ENCODE results near the gene BDKRB2.

Gene BDKRB2

DNA sequence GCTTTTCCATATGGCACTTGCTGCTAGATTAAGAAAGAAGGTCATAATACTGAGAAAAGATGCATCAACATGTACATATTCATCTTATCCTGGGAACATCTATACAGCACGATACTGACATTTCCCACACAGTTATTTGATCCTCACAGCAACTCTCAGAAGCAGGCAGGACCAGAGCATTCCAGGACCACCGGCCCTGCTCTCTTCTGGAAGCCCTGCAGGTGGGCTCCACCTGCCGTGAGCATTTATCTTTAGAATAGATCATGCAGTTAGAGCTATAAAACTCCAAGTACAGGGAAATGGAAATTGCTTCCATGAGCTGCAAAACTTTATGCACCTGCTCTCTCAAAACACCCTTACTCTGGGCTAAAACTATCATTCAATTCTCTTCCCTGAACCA, 45.8 kb downstream of the BDKRB2 start:
- H3K4me3 ChIP-seq (ENCODE audit: low read depth, low read length): no peak overlapping the region
- no peak for DNase-seq (ENCODE audit: low read depth)
- TF ChIP-seq, protein P1, sequence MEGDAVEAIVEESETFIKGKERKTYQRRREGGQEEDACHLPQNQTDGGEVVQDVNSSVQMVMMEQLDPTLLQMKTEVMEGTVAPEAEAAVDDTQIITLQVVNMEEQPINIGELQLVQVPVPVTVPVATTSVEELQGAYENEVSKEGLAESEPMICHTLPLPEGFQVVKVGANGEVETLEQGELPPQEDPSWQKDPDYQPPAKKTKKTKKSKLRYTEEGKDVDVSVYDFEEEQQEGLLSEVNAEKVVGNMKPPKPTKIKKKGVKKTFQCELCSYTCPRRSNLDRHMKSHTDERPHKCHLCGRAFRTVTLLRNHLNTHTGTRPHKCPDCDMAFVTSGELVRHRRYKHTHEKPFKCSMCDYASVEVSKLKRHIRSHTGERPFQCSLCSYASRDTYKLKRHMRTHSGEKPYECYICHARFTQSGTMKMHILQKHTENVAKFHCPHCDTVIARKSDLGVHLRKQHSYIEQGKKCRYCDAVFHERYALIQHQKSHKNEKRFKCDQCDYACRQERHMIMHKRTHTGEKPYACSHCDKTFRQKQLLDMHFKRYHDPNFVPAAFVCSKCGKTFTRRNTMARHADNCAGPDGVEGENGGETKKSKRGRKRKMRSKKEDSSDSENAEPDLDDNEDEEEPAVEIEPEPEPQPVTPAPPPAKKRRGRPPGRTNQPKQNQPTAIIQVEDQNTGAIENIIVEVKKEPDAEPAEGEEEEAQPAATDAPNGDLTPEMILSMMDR (IDR thresholded peaks at IDR 0.05; ENCODE audit: insufficient read depth, low read depth, low read length, missing control alignments): no peak

DNA sequence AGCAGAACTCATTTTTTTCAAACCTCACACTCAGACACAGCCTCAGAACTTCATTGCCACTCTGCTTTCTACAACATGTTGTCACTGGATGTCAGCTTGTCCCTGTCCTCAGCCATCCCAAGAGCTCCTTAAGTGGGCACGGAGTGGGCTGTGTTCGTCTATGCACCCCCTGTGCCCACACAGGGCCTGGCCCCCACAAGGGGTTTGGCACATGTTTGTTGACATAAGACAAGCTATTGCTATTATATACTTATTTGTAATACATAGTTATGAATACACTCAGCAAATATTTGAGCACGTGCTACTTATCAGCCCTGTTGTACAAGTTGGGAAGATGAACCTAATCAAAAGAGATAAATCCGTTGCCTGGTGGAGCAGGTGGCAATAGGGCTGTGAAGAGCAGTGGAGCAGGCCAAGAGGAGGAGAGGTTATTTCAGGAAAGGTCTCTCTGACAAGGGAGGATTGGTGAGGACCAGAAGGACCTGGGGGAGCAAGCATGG, 47.1 kb downstream of the BDKRB2 start:
- no peak for DNase-seq (ENCODE audit: low read depth)
- TF ChIP-seq, protein P1 (IDR thresholded peaks at IDR 0.05; ENCODE audit: insufficient read depth, low read depth, low read length, missing control alignments): no peak
- H3K4me3 ChIP-seq (ENCODE audit: low read depth, low read length): no peak overlapping the region

DNA sequence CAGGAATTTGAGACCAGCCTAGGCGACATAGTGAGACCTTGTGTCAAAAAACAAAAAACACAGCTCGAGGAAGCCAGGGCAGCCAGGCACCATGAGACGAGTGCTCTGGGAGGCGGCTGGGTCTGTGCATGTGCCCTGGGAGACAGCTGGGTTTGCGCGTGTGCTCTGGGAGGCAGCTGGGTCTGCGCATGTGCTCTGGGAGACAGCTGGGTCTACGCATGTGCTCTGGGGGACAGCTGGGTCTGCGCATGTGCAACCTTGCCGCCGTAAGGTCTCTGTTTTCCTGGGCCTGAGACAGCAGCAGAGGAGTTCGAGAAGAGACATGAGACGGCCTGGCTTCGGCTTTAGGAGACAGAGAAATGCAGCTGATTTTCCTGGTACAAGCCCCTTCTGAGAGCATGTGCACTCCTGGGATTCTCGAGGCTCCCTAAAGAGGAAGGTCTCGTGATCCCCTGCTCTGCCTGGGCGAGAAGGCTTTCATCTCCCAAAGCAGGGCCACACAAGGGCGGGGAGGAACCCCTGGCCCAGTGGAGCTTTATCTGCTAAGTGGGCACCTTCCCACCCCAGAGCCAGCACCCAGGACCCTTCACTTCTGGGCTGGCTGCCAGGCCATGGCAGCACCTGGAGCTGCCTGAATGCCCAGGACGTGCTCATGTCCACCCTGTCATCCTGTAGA, 47.8 kb downstream of the BDKRB2 start:
- H3K4me3 ChIP-seq (ENCODE audit: low read depth, low read length): no peak overlapping the region
- TF ChIP-seq, protein P1 (IDR thresholded peaks at IDR 0.05; ENCODE audit: insufficient read depth, low read depth, low read length, missing control alignments): no peak
- DNase-seq (ENCODE audit: low read depth): no peak

DNA sequence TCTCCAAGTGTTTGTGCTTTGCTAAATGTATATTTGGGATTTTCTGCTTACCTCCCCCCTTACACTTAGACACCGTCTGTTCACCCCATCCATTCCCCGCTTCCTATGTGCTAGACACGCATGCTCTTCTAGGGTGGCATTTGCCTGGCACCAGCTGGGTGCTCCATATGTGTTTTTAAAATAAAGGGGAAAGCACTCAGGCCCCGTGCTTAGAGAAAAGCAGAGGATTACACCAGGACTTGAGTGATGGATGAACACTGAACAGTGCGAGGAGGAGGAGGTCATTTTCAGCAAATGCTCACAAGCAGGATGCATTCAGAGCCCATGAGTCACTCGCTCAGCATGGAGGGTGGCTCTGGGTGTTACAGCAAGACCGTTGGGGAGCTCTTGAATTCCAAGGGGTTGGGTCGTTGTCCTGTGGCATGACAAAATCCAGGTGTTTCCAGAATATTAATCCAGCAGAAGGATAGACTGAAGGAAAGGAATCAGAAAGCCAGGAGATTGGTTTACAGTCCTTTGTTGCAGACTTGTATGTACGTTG, 48.4 kb downstream of the BDKRB2 start:
- no peak overlapping the region for H3K4me3 ChIP-seq (ENCODE audit: low read depth, low read length)
- no peak for DNase-seq (ENCODE audit: low read depth)
- TF ChIP-seq, protein P1 (IDR thresholded peaks at IDR 0.05; ENCODE audit: insufficient read depth, low read depth, low read length, missing control alignments): no peak

DNA sequence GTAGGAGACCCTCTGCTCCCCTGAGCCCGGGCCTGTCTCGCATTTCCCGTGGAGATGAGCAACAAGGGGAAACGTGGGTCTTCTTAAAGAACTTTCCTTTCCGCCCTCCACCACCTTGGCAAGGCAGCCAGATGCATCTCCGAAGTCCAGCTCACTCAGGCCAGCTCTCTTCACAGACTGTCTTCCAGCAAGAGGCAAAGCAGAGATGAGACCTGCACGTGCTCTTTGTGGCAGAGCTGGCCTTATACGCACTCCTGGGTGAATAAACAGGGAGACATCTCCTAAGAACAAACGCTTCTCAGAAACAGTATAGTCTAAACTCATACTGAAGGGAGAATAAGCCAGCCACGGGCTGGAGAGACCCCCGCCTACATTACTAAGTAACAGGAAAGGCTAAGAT, 50.0 kb downstream of the BDKRB2 start:
- no peak for DNase-seq (ENCODE audit: low read depth)
- TF ChIP-seq, protein P1 (IDR thresholded peaks at IDR 0.05; ENCODE audit: insufficient read depth, low read depth, low read length, missing control alignments): no peak
- H3K4me3 ChIP-seq (ENCODE audit: low read depth, low read length): no peak overlapping the region

DNA sequence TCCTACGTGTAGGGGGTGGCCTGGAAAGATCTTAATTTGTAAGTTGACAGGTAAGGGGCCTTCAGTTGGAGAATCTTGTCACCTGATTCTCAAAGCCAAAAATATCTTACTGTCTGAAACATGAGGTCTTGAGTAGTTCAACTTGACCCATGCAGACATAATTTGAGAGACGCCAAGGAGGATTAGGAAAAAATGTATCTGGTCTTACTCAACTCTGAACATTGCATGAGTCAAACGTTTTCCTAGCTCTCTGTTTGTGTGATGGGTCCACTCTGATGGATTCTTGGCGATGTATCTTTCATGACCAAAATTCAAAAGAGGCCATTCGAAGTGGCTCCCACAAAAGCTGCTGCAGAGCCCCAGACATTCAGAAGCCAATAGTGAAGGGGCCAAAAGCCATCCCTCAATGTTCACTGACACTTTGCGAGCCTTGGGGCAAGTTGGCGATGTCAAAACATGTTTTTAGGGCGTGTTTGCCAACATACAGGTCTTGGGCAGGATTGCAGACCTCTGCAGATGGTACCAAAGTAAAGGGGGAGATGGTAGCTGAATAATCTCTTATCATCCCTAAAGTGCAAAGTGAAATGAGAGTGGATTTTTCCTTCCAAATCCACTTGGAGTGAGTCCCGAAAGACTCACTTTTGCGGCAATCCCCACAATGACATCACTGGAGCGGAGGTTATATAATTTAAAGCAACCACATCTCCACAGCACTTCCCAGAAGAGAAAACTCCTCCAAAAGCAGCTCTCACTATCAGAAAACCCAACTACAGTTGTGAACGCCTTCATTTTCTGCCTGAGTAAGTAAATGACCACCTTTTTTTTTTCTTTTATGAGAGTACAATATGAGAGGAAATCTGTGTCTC, 51.1 kb downstream of the BDKRB2 start, which contains the start of gene BDKRB1:
Gene BDKRB1 (plus strand): TSS at position 710 of the 866 bp plus-strand sequence. CDS start 7,473 bp downstream, outside the sequence.
- no peak for DNase-seq (ENCODE audit: low read depth)
- H3K4me3 ChIP-seq (ENCODE audit: low read depth, low read length): no peak within 1 kb of the TSS
- TF ChIP-seq, protein P1 (IDR thresholded peaks at IDR 0.05; ENCODE audit: insufficient read depth, low read depth, low read length, missing control alignments): no peak
